B cell (primary cell): ENCODE data around the gene UMAD1. TPM values are rescaled to one million over a fixed set of nuclear protein-coding genes. Genes with fewer than 3 reads are reported as not detected.

Experiments
- ATAC-seq: fragments of 200-7000 bp; cut with Tn5 transposase; one replicate; pipeline ENCODE4 v1.10.0; 2021; ENCODE audit warnings: low read depth, mild to moderate bottlenecking, moderate number of reproducible peaks, moderate library complexity
- CTCF ChIA-PET: fragments of 350-600 bp; sonication (Branson Sonifier 250); formaldehyde crosslinking; loops from one replicate; lab custom pipeline; 2021; ENCODE audit warnings: antibody characterized with exemption, inconsistent platforms; lab: Charles Lee
- POLR2A ChIA-PET: fragments of 350-600 bp; sonication (Branson Sonifier 250); formaldehyde crosslinking; loops from one replicate; lab custom pipeline; 2021; ENCODE audit warnings: antibody characterized with exemption; lab: Charles Lee
- DNase-seq: peaks from one replicate; pipeline ENCODE4 v3.0.0; 2013
- H2AFZ ChIP-seq: 2 replicates; pipeline ENCODE4 v1.6.1; 2012; ENCODE audit warnings: mild to moderate bottlenecking, low read depth, low read length; ENCODE audit not compliant: insufficient read depth, poor library complexity, severe bottlenecking
- H3K27ac ChIP-seq, 2 donors: 1 replicate in 1 of 2; 2 replicates in 1 of 2; pipeline ENCODE4 v1.5.1; 2012 to 2013; ENCODE audit warnings: low read length in 2 of 2, mild to moderate bottlenecking in 2 of 2, moderate library complexity in 1 of 2
- H3K27me3 ChIP-seq, 4 experiments: fragments of 200-600 bp in 1 of 4; sonication (generic) in 1 of 4; replicated peaks in 1 of 4; 1 replicate in 2 of 4; 2 replicates in 2 of 4; pipeline versions ENCODE4 v1.6.1 to v1.7.0; 2013 to 2016; ENCODE audit warnings: low read length in 3 of 4, mild to moderate bottlenecking in 2 of 4, mixed read lengths in 1 of 4, moderate library complexity in 1 of 4; ENCODE audit not compliant: insufficient read depth in 4 of 4, control insufficient read depth in 3 of 4; ENCODE audit errors: control extremely low read depth in 1 of 4
- H3K36me3 ChIP-seq, 2 experiments: replicated peaks in 1 of 2; 1 replicate in 1 of 2; 2 replicates in 1 of 2; pipeline versions ENCODE4 v1.6.1 to v1.7.1; 2013; ENCODE audit warnings: low read length in 1 of 2; ENCODE audit not compliant: insufficient read depth in 2 of 2, control insufficient read depth in 1 of 2; ENCODE audit errors: control extremely low read depth in 1 of 2, extremely low read depth in 1 of 2
- H3K4me1 ChIP-seq, 2 donors: fragments of 200-600 bp in 1 of 2; sonication (generic) in 1 of 2; 1 replicate in 1 of 2; 2 replicates in 1 of 2; pipeline versions ENCODE4 v1.5.1 to v1.6.1; 2013 to 2017; ENCODE audit warnings: low read length in 2 of 2; ENCODE audit not compliant: control insufficient read depth in 2 of 2, insufficient read depth in 2 of 2
- H3K4me2 ChIP-seq: replicated peaks from 2 replicates; pipeline ENCODE3; 2012; ENCODE audit warnings: mild to moderate bottlenecking, low read depth, low read length; ENCODE audit not compliant: poor library complexity, severe bottlenecking
- H3K4me3 ChIP-seq, 5 experiments: fragments of 200-600 bp in 1 of 5; sonication (generic) in 1 of 5; 1 replicate in 3 of 5; 2 replicates in 2 of 5; pipeline versions ENCODE4 v1.5.1 to v1.7.0; 2011 to 2016; ENCODE audit warnings: low read length in 4 of 5, mild to moderate bottlenecking in 4 of 5, low read depth in 2 of 5, control low read depth in 1 of 5, moderate library complexity in 1 of 5; ENCODE audit not compliant: insufficient read depth in 1 of 5; ENCODE audit errors: control extremely low read depth in 1 of 5, extremely low read depth in 1 of 5
- H3K79me2 ChIP-seq: fragments of 200-600 bp; sonication (generic); one replicate; pipeline ENCODE4 v1.6.0; 2016; ENCODE audit warnings: low read length; ENCODE audit not compliant: control insufficient read depth, insufficient read depth
- H3K9ac ChIP-seq: fragments of 200-600 bp; sonication (generic); 2 replicates; pipeline ENCODE4 v1.6.1; 2017; ENCODE audit warnings: mild to moderate bottlenecking, low read length, moderate library complexity
- H3K9me3 ChIP-seq, 3 donors: one replicate each; pipeline versions ENCODE4 v1.6.1 to v1.7.1; 2013; ENCODE audit warnings: low read length in 2 of 3; ENCODE audit not compliant: control insufficient read depth in 2 of 3, insufficient read depth in 1 of 3; ENCODE audit errors: control extremely low read depth in 1 of 3
- H4K20me1 ChIP-seq: 2 replicates; pipeline ENCODE4 v1.6.0; 2012; ENCODE audit warnings: mild to moderate bottlenecking, low read length; ENCODE audit not compliant: insufficient read depth, control insufficient read depth, poor library complexity, severe bottlenecking
- H3K27ac Mint-ChIP-seq: one replicate; pipeline ENCODE4 v1.8.0; 2021; ENCODE audit warnings: mixed read lengths
- H3K27me3 Mint-ChIP-seq: one replicate; pipeline ENCODE4 v1.8.0; 2021; ENCODE audit warnings: mixed read lengths
- H3K4me1 Mint-ChIP-seq: one replicate; pipeline ENCODE4 v1.8.0; 2021; ENCODE audit warnings: mixed read lengths
- H3K4me3 Mint-ChIP-seq: one replicate; pipeline ENCODE4 v1.8.0; 2021; ENCODE audit warnings: mixed read lengths
- H3K9me3 Mint-ChIP-seq: one replicate; pipeline ENCODE4 v1.8.0; 2022; ENCODE audit warnings: mixed read lengths; ENCODE audit not compliant: insufficient read depth
- EZH2 ChIP-seq: IDR thresholded peaks from 2 replicates; pipeline ENCODE4 v1.6.1; 2012; ENCODE audit warnings: borderline replicate concordance, low read depth, mild to moderate bottlenecking, moderate library complexity, low read length; ENCODE audit not compliant: insufficient read depth, poor library complexity, severe bottlenecking
- WGBS: methylation state at CpG from one replicate; pipeline ENCODE4 v1.1.5; 2013; ENCODE audit warnings: missing lambda C conversion rate; ENCODE audit not compliant: insufficient coverage; 5-methylcytosine and 5-hydroxymethylcytosine counted together
- intact Hi-C: fragments of 100-400 bp; cut with micrococcal nuclease; formaldehyde crosslinking; loops from one replicate; pipeline ENCODE4 v1.10.0; 2022
- polyA plus RNA-seq: library from polyadenylated mRNA; depleted of rRNA; stranded (reverse); fragments of >200 nt; gene quantifications from 2 replicates; pipeline ENCODE4 v1.2.3, GENCODE V29; 2012
- total RNA-seq, 2 donors: library from RNA; stranded (reverse); fragments of 120-200 nt in 1 of 2; gene quantifications; 1 replicate in 1 of 2; 2 replicates in 1 of 2; pipeline versions ENCODE4 v1.2.3 to v1.2.4, GENCODE V29; 2013 to 2022
- TF ChIP-seq, protein P1 (sequence below): fragments of 200-600 bp; IDR thresholded peaks from one replicate; pipeline ENCODE4 v1.8.0; 2022; ENCODE audit warnings: antibody characterized with exemption, mild to moderate bottlenecking

The UMAD1 gene
- total and polyA plus RNA-seq, 2 donors (not counting 1 experiment from before 2014, with no cell fraction given): 11.6 to 25.9 TPM

GRCh38 chr7:7913504-7913903 lies 273.0 kb downstream of the UMAD1 start:
- WGBS: no CpG with 5 or more reads among the region's 3 CpGs
- Histone ChIP-seq H3K9ac (no peak overlapping the region), H3K36me3 (no peaks in the 10 kb centered on the region), H3K4me3 (no peak overlapping the region), H3K27me3 (no peaks in the 10 kb centered on the region), H3K4me1 (peaks cover 6 to 7% of the 10 kb centered on the region in 2 donors), H3K79me2 (no peaks in the 10 kb centered on the region), H2AFZ (no peak overlapping the region), H3K4me2 (no peak overlapping the region), H3K9me3 (no peaks in the 10 kb centered on the region), H4K20me1 (no peaks in the 10 kb centered on the region), H3K27ac (no peak overlapping the region)
- ChIA-PET POLR2A (no interaction called here), CTCF (no interaction called here)
- DNase-seq (no peak), ATAC-seq (no peak)
- H3K4me1 Mint-ChIP-seq: peaks cover 17% of the 10 kb centered on the region
- H3K4me3 Mint-ChIP-seq: no peak overlapping the region
- H3K27me3 Mint-ChIP-seq: no peaks in the 10 kb centered on the region
- H3K27ac Mint-ChIP-seq: no peak overlapping the region
- no peak for TF ChIP-seq EZH2
- TF ChIP-seq, protein P1, sequence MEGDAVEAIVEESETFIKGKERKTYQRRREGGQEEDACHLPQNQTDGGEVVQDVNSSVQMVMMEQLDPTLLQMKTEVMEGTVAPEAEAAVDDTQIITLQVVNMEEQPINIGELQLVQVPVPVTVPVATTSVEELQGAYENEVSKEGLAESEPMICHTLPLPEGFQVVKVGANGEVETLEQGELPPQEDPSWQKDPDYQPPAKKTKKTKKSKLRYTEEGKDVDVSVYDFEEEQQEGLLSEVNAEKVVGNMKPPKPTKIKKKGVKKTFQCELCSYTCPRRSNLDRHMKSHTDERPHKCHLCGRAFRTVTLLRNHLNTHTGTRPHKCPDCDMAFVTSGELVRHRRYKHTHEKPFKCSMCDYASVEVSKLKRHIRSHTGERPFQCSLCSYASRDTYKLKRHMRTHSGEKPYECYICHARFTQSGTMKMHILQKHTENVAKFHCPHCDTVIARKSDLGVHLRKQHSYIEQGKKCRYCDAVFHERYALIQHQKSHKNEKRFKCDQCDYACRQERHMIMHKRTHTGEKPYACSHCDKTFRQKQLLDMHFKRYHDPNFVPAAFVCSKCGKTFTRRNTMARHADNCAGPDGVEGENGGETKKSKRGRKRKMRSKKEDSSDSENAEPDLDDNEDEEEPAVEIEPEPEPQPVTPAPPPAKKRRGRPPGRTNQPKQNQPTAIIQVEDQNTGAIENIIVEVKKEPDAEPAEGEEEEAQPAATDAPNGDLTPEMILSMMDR: no peak
- intact Hi-C loops: no loop called here
- H3K9me3 Mint-ChIP-seq: no peaks in the 10 kb centered on the region

- no peaks in the 10 kb centered on the region for H3K27me3 ChIP-seq
- no peaks in the 10 kb centered on the region for H3K79me2 ChIP-seq
- peaks cover 9 to 10% of the 10 kb centered on the region in 2 donors for H3K4me1 ChIP-seq
- CTCF ChIA-PET: no interaction called here
- no peaks in the 10 kb centered on the region for H3K9me3 ChIP-seq
- Mint-ChIP-seq H3K27me3 (no peaks in the 10 kb centered on the region), H3K4me3 (no peak overlapping the region), H3K9me3 (no peaks in the 10 kb centered on the region), H3K27ac (no peak overlapping the region), H3K4me1 (peaks cover 24% of the 10 kb centered on the region)
- ATAC-seq (no peak), DNase-seq (no peak)
- H3K36me3 ChIP-seq: no peaks in the 10 kb centered on the region
- no peak overlapping the region for H3K9ac ChIP-seq
- H3K27ac ChIP-seq: no peak overlapping the region
- no peak overlapping the region for H3K4me2 ChIP-seq
- TF ChIP-seq, protein P1: no peak
- no peak for TF ChIP-seq EZH2
- no peak overlapping the region for H3K4me3 ChIP-seq
- H2AFZ ChIP-seq: no peak overlapping the region
- POLR2A ChIA-PET: no interaction called here
- no peaks in the 10 kb centered on the region for H4K20me1 ChIP-seq
- 100% methylated on average over 2 of the region's 2 CpGs for WGBS
- intact Hi-C loops: no loop called here
Measured at GRCh38 chr7:7914547-7914946, 274.0 kb downstream of the UMAD1 start.
